Measurements from ENCODE around the gene PTPRO. TPM values are rescaled to one million over a fixed set of nuclear protein-coding genes. Genes with fewer than 3 reads are reported as not detected.

The PTPRO gene
- total and polyA plus RNA-seq, 5 donors, result 0.20 to 1.8 (median 1.4) TPM

DNA sequence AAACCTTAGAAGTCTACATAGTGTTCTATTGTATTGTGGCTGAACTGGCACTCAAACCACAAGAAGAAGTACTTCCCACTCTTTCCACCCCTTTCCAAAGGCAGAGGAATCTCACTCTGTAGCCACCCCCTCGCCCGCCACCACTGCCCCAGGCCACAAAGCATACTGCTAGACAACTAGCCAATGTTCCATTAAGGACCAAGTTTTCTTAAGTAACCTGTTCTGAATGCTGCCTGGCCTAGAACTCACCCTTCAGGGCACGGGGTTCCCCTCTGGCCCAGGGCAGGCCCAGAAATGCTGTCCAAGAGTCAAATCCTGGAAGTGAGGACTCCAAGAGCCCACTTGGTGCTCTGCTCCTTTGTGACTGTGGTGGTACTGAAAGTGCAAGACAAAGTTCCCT, 15.7 kb upstream of the PTPRO start:
- intact Hi-C loops (cut with DNase I), result no loop called here
- H3K27me3 ChIP-seq (ENCODE audit: control insufficient read depth, insufficient read depth), result no peaks in the 10 kb centered on the region
- H3K27ac ChIP-seq (ENCODE audit: low read length), result no peak overlapping the region
- 82% methylated on average over 3 of the region's 3 CpGs for WGBS
- no peaks in the 10 kb centered on the region for H3K4me1 ChIP-seq (ENCODE audit: control insufficient read depth, insufficient read depth, low read length)
- ATAC-seq (no peak), DNase-seq (peak in 1 of 3 donors; percentile 9)
- H3K9me3 ChIP-seq (ENCODE audit: control insufficient read depth, low read length), result no peaks in the 10 kb centered on the region
- no peak overlapping the region for H3K4me3 ChIP-seq (ENCODE audit: low read length)

DNA sequence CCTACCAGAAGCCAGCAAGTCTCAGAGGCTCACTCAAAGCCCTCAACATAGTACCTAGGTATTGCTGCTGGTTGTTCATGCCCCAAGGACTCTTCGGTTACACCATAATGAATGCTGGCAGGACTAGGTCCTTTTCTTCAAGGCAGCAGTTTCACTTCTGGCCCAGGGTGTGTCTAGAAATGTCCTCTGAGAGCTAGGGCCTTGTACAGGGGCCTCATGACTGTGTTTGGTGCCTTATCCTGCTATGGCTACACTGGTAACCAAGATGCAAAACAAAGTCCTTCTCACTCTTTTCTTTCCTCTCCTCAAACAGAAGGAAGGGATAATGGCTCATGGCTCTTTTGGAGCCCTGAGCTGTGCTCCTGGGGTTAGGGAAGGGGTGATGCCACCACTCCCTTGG, 15.2 kb upstream of the PTPRO start:
- no peak for DNase-seq
- H3K9me3 ChIP-seq (ENCODE audit: control insufficient read depth, low read length), result no peaks in the 10 kb centered on the region
- intact Hi-C loops (cut with DNase I), result no loop called here
- H3K4me1 ChIP-seq (ENCODE audit: control insufficient read depth, insufficient read depth, low read length), result no peaks in the 10 kb centered on the region
- H3K27me3 ChIP-seq (ENCODE audit: control insufficient read depth, insufficient read depth), result no peaks in the 10 kb centered on the region
- no peak overlapping the region for H3K27ac ChIP-seq (ENCODE audit: low read length)
- no peak overlapping the region for H3K4me3 ChIP-seq (ENCODE audit: low read length)
- ATAC-seq, result no peak
- 94% methylated on average over 1 of the region's 1 CpG for WGBS

DNA sequence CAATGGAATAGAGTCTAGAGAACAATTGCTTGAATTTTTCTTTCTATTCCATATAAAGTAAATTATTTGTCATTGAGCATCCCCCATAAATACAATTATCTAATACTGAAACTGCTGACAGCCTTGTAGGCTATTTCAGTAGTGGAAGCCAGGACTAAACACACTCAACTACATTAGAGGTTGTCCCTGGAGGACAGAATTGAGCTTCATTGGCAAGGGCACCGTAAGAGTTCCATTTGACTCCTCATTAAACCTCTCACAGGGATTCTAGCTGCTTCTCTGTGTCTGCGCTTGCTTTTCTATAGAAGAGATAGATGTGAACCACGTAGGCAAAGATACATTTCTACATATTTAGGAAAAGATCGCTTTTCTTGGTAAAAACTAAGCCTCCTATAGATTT, 3.5 kb upstream of the PTPRO start:
- DNase-seq (no peak), ATAC-seq (no peak)
- no peak overlapping the region for H3K4me3 ChIP-seq (ENCODE audit: low read length)
- H3K27me3 ChIP-seq (ENCODE audit: control insufficient read depth, insufficient read depth), result no peaks in the 10 kb centered on the region
- no peaks in the 10 kb centered on the region for H3K9me3 ChIP-seq (ENCODE audit: control insufficient read depth, low read length)
- WGBS, result 62% methylated on average over 4 of the region's 4 CpGs
- intact Hi-C loops (cut with DNase I), result no loop called here
- no peak overlapping the region for H3K27ac ChIP-seq (ENCODE audit: low read length)
- no peaks in the 10 kb centered on the region for H3K4me1 ChIP-seq (ENCODE audit: control insufficient read depth, insufficient read depth, low read length)

DNA sequence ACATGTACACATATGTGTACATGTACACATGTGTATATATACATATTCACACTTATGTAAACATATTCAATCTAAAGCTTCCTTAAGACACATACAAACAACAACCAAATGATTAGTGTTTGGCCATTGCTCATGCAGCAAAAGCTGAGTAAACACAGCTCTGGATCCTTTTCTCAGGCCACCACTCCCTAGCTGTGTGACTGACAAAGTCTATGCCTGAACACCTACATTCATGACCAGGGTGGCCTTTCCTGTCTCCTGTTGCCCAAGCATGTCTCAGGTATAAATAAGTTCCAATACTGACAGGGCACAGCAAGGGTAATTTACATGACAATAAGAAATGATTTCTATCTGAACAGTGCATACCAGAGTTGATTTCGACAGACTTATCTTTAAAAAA, 1.4 kb upstream of the PTPRO start:
- WGBS, result 50% methylated on average over 1 of the region's 1 CpG
- DNase-seq (no peak), ATAC-seq (no peak)
- intact Hi-C loops (cut with DNase I), result no loop called here
- Histone ChIP-seq H3K4me1 (ENCODE audit: control insufficient read depth, insufficient read depth, low read length) (no peaks in the 10 kb centered on the region), H3K27ac (ENCODE audit: low read length) (no peak overlapping the region), H3K9me3 (ENCODE audit: control insufficient read depth, low read length) (no peaks in the 10 kb centered on the region), H3K27me3 (ENCODE audit: control insufficient read depth, insufficient read depth) (no peaks in the 10 kb centered on the region), H3K4me3 (ENCODE audit: low read length) (no peak overlapping the region)

DNA sequence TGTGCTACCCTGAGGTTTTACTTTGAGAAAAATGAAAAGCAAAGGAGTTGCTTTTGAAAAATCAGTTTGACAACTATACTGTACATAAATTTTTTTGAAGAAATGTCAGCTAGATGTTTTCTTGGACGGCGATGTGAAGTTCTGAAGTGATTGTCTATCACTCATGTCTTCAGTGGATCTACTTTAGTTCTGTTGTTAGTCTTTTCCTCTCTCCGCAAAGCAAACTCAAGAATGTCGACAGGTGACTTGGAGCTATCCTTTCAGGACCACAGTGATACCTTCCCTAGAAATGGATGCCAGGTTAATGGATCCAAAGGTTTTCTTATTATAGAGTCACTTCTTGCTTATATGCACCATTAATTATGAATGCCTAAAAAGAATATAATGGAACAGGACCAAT, 1.2 kb downstream of the PTPRO start:
- no peak for DNase-seq
- no peaks in the 10 kb centered on the region for H3K9me3 ChIP-seq (ENCODE audit: control insufficient read depth, low read length)

DNA sequence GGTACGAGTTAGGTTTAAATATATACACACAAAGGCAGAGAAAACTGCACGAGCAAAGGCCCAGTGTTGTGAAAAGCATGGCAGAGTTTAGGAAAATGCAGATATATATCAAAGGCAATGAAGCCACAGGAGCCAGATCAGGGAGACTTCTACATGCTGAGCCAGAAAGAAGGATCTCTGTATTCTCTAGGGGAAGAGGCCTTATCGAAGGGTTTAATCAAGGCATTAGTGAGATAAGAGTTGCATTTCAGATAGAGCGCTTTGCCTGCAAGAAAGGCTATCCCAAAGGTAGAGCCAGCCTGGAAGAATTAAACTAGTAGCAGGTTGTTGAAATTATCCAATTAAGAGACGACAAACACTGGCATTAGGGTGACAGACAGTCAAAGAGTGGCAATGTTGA, 7.6 kb downstream of the PTPRO start:
- DNase-seq (no peak), ATAC-seq (no peak)
- 75% methylated on average over 5 of the region's 5 CpGs for WGBS
- intact Hi-C loops (cut with DNase I), result no loop called here
- H3K9me3 ChIP-seq (ENCODE audit: control insufficient read depth, low read length), result no peaks in the 10 kb centered on the region
- peaks cover 2% of the 10 kb centered on the region for H3K27me3 ChIP-seq (ENCODE audit: control insufficient read depth, insufficient read depth)
- no peak overlapping the region for H3K4me3 ChIP-seq (ENCODE audit: low read length)
- no peaks in the 10 kb centered on the region for H3K4me1 ChIP-seq (ENCODE audit: control insufficient read depth, insufficient read depth, low read length)
- no peak overlapping the region for H3K27ac ChIP-seq (ENCODE audit: low read length)

More for the DNA sequence above, 1.2 kb downstream of the PTPRO start:
- no peaks in the 10 kb centered on the region for H3K27me3 ChIP-seq (ENCODE audit: control insufficient read depth, insufficient read depth)
- WGBS, result 20% methylated on average over 4 of the region's 4 CpGs
- H3K4me1 ChIP-seq (ENCODE audit: control insufficient read depth, insufficient read depth, low read length), result no peaks in the 10 kb centered on the region
- no peak overlapping the region for H3K27ac ChIP-seq (ENCODE audit: low read length)
- no peak overlapping the region for H3K4me3 ChIP-seq (ENCODE audit: low read length)
- intact Hi-C loops (cut with DNase I), result no loop called here
- no peak for ATAC-seq

DNA sequence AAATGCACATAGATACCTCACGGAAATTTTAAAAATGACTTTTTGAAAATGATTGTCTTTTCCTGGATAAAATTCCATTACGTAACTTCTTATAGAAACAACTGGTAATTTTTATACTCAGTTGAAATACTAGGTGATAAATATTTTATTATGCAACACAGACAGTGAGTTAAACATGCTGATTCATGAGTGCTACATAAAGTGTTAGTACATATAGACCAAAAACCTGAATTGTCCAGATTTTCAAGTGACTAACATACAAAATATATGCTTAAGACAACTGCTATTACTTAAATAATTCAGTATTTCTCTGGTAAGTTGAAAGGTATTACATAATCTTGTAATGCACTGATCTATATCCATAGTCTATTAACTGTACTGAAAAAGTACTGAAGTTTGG, 11.9 kb downstream of the PTPRO start:
- Histone ChIP-seq H3K27me3 (ENCODE audit: control insufficient read depth, insufficient read depth) (peaks cover 2% of the 10 kb centered on the region), H3K27ac (ENCODE audit: low read length) (no peak overlapping the region), H3K4me3 (ENCODE audit: low read length) (no peak overlapping the region), H3K9me3 (ENCODE audit: control insufficient read depth, low read length) (no peaks in the 10 kb centered on the region), H3K4me1 (ENCODE audit: control insufficient read depth, insufficient read depth, low read length) (no peaks in the 10 kb centered on the region)
- ATAC-seq, result no peak
- intact Hi-C loops (cut with DNase I), result no loop called here
- DNase-seq, result no peak
- 79% methylated on average over 2 of the region's 2 CpGs for WGBS

DNA sequence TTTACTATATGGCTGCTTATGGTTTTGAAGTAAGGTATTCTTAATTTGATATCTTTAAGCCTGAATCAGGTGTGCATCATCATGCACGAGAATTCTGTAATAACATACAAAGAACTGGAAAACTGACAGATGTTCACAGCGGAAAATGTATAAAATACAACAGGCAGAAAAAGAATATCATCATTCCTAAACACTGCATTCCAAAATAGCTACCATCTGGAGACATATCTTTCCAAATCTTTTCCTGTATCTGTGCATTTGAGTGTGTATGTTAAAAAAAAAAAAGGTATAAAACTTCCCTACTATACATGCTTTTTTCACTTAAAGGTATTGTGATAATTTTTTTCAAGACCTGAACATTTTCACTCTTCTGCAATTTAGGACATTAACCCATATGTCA, 13.7 kb downstream of the PTPRO start:
- ATAC-seq (no peak), DNase-seq (no peak)
- Histone ChIP-seq H3K27ac (ENCODE audit: low read length) (no peak overlapping the region), H3K9me3 (ENCODE audit: control insufficient read depth, low read length) (no peaks in the 10 kb centered on the region), H3K4me3 (ENCODE audit: low read length) (no peak overlapping the region), H3K27me3 (ENCODE audit: control insufficient read depth, insufficient read depth) (no peaks in the 10 kb centered on the region), H3K4me1 (ENCODE audit: control insufficient read depth, insufficient read depth, low read length) (no peaks in the 10 kb centered on the region)
- intact Hi-C loops (cut with DNase I), result no loop called here
- WGBS, result 79% methylated on average over 2 of the region's 2 CpGs

DNA sequence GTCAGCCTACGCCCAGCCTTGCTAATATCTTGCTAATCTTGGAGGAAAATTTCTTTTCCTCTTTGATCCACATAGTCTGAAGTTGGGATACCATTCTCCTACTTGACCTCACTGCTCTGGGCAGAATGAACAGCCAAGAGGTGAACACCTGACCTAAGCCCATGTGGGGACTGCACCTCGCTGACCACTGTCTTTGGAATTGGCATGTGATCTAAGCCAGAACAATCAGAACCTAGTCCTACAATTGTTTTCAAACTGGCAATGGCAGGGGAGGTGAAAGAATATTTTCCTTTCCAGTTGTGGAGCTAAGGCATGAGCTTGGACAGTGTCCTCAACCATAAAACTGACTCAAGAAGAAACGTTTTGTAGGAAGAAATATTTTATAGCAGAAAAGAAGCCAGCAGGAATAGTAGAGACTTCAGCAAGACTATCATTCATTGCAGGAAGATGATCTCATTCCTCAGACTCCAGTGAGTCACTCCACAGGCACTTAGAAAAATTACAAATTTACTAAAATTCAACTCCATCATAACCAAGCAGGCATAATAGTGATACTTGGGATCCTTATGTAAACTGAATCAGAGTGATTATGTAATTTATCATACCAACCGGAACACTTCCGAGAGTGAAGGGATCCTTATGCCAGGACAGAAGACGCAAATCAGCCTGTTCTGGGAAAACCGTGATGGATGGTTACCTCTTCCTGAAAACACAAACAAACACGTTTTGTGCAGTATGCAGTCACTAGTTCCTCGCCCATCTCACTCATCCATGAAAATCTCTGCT, 14.7 kb downstream of the PTPRO start:
- ATAC-seq, result no peak
- intact Hi-C loops (cut with DNase I), result no loop called here
- Histone ChIP-seq H3K9me3 (ENCODE audit: control insufficient read depth, low read length) (no peaks in the 10 kb centered on the region), H3K4me1 (ENCODE audit: control insufficient read depth, insufficient read depth, low read length) (no peaks in the 10 kb centered on the region), H3K4me3 (ENCODE audit: low read length) (no peak overlapping the region), H3K27me3 (ENCODE audit: control insufficient read depth, insufficient read depth) (no peaks in the 10 kb centered on the region), H3K27ac (ENCODE audit: low read length) (no peak overlapping the region)
- 53% methylated on average over 9 of the region's 9 CpGs for WGBS
- no peak for DNase-seq

DNA sequence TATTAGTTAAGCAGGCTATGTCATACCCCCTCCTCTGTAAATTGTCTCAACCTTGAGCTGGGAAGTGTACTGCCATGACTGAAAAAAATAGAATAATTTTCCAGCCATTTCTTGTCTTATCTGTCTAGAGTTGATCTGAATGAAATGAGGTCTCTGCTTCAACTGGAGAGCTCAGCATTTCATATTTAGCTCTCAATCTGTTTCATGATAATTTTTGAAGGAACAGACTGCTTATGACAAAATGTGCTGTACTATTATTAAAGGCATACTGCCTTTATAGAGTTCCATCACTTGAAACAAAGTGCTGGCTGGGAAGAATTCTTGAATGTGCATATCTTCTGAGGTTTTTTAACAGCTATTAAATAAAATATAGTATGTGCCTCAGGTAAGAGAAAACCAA, 19.1 kb downstream of the PTPRO start:
- intact Hi-C loops (cut with DNase I), result no loop called here
- no peaks in the 10 kb centered on the region for H3K4me1 ChIP-seq (ENCODE audit: control insufficient read depth, insufficient read depth, low read length)
- H3K27ac ChIP-seq (ENCODE audit: low read length), result no peak overlapping the region
- no peak for ATAC-seq
- no peaks in the 10 kb centered on the region for H3K27me3 ChIP-seq (ENCODE audit: control insufficient read depth, insufficient read depth)
- no peaks in the 10 kb centered on the region for H3K9me3 ChIP-seq (ENCODE audit: control insufficient read depth, low read length)
- no peak for DNase-seq
- H3K4me3 ChIP-seq (ENCODE audit: low read length), result no peak overlapping the region

DNA sequence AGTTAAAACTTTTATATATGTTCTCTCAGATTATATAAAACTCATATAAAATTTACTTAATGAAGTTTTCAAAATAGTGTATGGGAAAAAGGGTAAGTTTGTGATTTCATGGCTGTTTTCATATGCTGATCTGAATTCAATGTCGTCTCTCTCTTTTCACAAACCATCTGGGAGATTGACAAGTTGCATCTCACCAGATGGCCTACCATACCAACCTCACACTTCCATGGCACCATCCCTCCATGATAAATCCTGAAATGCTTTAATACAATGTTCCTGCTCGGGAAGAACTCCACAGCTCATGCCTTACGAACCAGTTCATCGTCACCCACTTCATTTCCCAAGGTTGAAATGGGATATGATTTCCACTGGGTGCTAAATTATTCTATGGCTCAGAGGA, 22.3 kb downstream of the PTPRO start:
- no peak for ATAC-seq
- intact Hi-C loops (cut with DNase I), result no loop called here

DNA sequence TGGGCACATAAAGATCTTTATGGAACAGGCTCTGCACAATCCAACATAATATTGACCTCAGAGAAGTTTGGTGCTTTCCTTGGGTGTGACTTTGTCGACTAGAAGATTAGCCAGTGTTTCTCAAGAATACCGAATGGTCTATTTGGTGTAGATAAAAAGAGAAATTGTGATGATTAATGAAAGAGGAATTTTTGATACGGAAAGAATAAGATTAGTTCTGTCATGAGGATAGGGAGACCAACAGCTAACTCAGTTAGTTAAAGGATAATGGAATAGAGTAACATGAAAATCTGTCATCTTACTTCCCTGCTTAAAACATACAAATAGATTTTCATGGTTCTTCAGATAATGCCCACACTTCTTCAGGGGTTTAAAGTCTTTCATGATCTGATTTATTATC, 24.2 kb downstream of the PTPRO start:
- DNase-seq (no peak), ATAC-seq (no peak)
- H3K9me3 ChIP-seq (ENCODE audit: control insufficient read depth, low read length), result no peaks in the 10 kb centered on the region
- H3K4me1 ChIP-seq (ENCODE audit: control insufficient read depth, insufficient read depth, low read length), result no peaks in the 10 kb centered on the region
- no peak overlapping the region for H3K27ac ChIP-seq (ENCODE audit: low read length)
- no peaks in the 10 kb centered on the region for H3K27me3 ChIP-seq (ENCODE audit: control insufficient read depth, insufficient read depth)
- H3K4me3 ChIP-seq (ENCODE audit: low read length), result no peak overlapping the region
- 47% methylated on average over 3 of the region's 3 CpGs for WGBS
- intact Hi-C loops (cut with DNase I), result no loop called here

More for the DNA sequence above, 22.3 kb downstream of the PTPRO start:
- no peaks in the 10 kb centered on the region for H3K9me3 ChIP-seq (ENCODE audit: control insufficient read depth, low read length)
- no peaks in the 10 kb centered on the region for H3K4me1 ChIP-seq (ENCODE audit: control insufficient read depth, insufficient read depth, low read length)
- H3K27me3 ChIP-seq (ENCODE audit: control insufficient read depth, insufficient read depth), result no peaks in the 10 kb centered on the region
- WGBS, result 87% methylated on average over 4 of the region's 4 CpGs
- H3K4me3 ChIP-seq (ENCODE audit: low read length), result no peak overlapping the region
- DNase-seq, result no peak
- no peak overlapping the region for H3K27ac ChIP-seq (ENCODE audit: low read length)

All from right cardiac atrium (tissue), 5 donors.